ENCODE data around the gene CPNE8.

The CPNE8 gene

GRCh38 chr12:38905480-38906351 lies at the start of gene CPNE8:
TSS of gene CPNE8 (minus strand) at chr12:38905591. CDS start at chr12:38905534, 57 bp downstream.
- Histone ChIP-seq H3K27me3 (replicated peaks; ENCODE audit: control insufficient read depth, insufficient read depth, low read length) (no peaks in the 10 kb centered on the region), H3K36me3 (ENCODE audit: control insufficient read depth, insufficient read depth, low read length) (no peaks in the 10 kb centered on the region), H3K4me3 (replicated peaks; ENCODE audit: low read depth, low read length) (peak within 1 kb of the TSS; percentile 94)
- no peak for TF ChIP-seq CTCF (IDR thresholded peaks at IDR 0.05; ENCODE audit: insufficient read depth, low read length, poor library complexity, severe bottlenecking)
- DNase-seq (ENCODE audit: extremely low read depth, insufficient read length) = peak; percentile 85

GRCh38 chr12:38954238-38954873 lies 49.0 kb upstream of the CPNE8 start:
- TF ChIP-seq CTCF (IDR thresholded peaks at IDR 0.05; ENCODE audit: insufficient read depth, low read length, poor library complexity, severe bottlenecking) = no peak
- no peak overlapping the region for H3K4me3 ChIP-seq (replicated peaks; ENCODE audit: low read depth, low read length)
- no peaks in the 10 kb centered on the region for H3K36me3 ChIP-seq (ENCODE audit: control insufficient read depth, insufficient read depth, low read length)
- H3K27me3 ChIP-seq (replicated peaks; ENCODE audit: control insufficient read depth, insufficient read depth, low read length) = no peaks in the 10 kb centered on the region
- DNase-seq (ENCODE audit: extremely low read depth, insufficient read length) = no peak

DNA sequence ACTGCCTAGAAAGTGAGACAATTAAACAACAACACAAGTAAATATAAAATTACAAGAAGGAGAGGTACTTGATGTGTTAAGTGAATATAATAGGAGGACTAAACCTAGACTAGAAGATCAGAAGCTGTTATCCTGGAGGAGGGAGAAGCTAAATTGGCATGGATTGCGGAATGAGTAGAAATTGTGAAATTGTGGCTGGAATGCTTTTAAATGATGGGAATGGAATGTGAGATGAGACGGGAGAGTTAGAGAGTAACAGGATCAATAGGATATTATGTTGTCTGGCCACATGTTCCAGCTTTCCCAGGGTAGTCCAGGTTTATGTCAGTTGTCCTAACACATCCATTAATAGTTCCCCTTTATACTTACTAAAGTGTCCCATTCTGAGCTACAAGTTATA lies 44.0 kb upstream of the CPNE8 start:
- Histone ChIP-seq H3K36me3 (ENCODE audit: control insufficient read depth, insufficient read depth, low read length) (no peaks in the 10 kb centered on the region), H3K4me3 (replicated peaks; ENCODE audit: low read depth, low read length) (no peak overlapping the region), H3K27me3 (replicated peaks; ENCODE audit: control insufficient read depth, insufficient read depth, low read length) (no peaks in the 10 kb centered on the region)
- DNase-seq (ENCODE audit: extremely low read depth, insufficient read length) = no peak
- TF ChIP-seq CTCF (IDR thresholded peaks at IDR 0.05; ENCODE audit: insufficient read depth, low read length, poor library complexity, severe bottlenecking) = no peak

- TF ChIP-seq CTCF (IDR thresholded peaks at IDR 0.05; ENCODE audit: insufficient read depth, low read length, poor library complexity, severe bottlenecking) = no peak
- no peaks in the 10 kb centered on the region for H3K36me3 ChIP-seq (ENCODE audit: control insufficient read depth, insufficient read depth, low read length)
- H3K27me3 ChIP-seq (replicated peaks; ENCODE audit: control insufficient read depth, insufficient read depth, low read length) = no peaks in the 10 kb centered on the region
- no peak for DNase-seq (ENCODE audit: extremely low read depth, insufficient read length)
- no peak overlapping the region for H3K4me3 ChIP-seq (replicated peaks; ENCODE audit: low read depth, low read length)
Observed at GRCh38 chr12:38934686-38935085, 29.3 kb upstream of the CPNE8 start.

- no peak overlapping the region for H3K4me3 ChIP-seq (replicated peaks; ENCODE audit: low read depth, low read length)
- no peaks in the 10 kb centered on the region for H3K27me3 ChIP-seq (replicated peaks; ENCODE audit: control insufficient read depth, insufficient read depth, low read length)
- no peak for TF ChIP-seq CTCF (IDR thresholded peaks at IDR 0.05; ENCODE audit: insufficient read depth, low read length, poor library complexity, severe bottlenecking)
- no peaks in the 10 kb centered on the region for H3K36me3 ChIP-seq (ENCODE audit: control insufficient read depth, insufficient read depth, low read length)
- no peak for DNase-seq (ENCODE audit: extremely low read depth, insufficient read length)
Observed at GRCh38 chr12:38934078-38934584, 28.7 kb upstream of the CPNE8 start.
